Nephron progenitor cell (in vitro differentiated cells): ENCODE results near the gene ARHGAP31.

Experiments
- DNase-seq: peaks from one replicate; pipeline ENCODE4 v3.0.0; 2021
- H3K27ac Mint-ChIP-seq: 2 replicates; pipeline ENCODE4 v1.8.0; 2021; ENCODE audit warnings: mild to moderate bottlenecking, moderate library complexity, mixed read lengths
- H3K27me3 Mint-ChIP-seq: 2 replicates; pipeline ENCODE4 v1.8.0; 2021; ENCODE audit warnings: mild to moderate bottlenecking, low read depth, mixed read lengths; ENCODE audit not compliant: poor library complexity
- H3K36me3 Mint-ChIP-seq: 2 replicates; pipeline ENCODE4 v1.8.0; 2021; ENCODE audit warnings: low read depth, mixed read lengths
- H3K4me1 Mint-ChIP-seq: 2 replicates; pipeline ENCODE4 v1.8.0; 2021; ENCODE audit warnings: mixed read lengths
- H3K4me3 Mint-ChIP-seq: 2 replicates; pipeline ENCODE4 v1.8.0; 2021; ENCODE audit warnings: mild to moderate bottlenecking, moderate library complexity, mixed read lengths
- H3K9me3 Mint-ChIP-seq: 2 replicates; pipeline ENCODE4 v1.8.0; 2021; ENCODE audit warnings: mild to moderate bottlenecking, moderate library complexity, mixed read lengths
- CTCF ChIP-seq: fragments of 200-600 bp; sonication (generic); IDR thresholded peaks from 2 replicates; pipeline ENCODE4 v1.5.0; 2021; ENCODE audit warnings: antibody characterized with exemption

ARHGAP31 gene

GRCh38 chr3:119436977-119437376 lies 142.8 kb downstream of the ARHGAP31 start:
- Mint-ChIP-seq H3K4me3 (no peak overlapping the region), H3K9me3 (peaks cover 5% of the 10 kb centered on the region), H3K36me3 (peaks cover 93% of the 10 kb centered on the region), H3K4me1 (no peaks in the 10 kb centered on the region), H3K27ac (peak overlapping the region; percentile 20), H3K27me3 (no peaks in the 10 kb centered on the region)
- no peak for DNase-seq
- no peak for TF ChIP-seq CTCF

- no peak overlapping the region for H3K4me3 Mint-ChIP-seq
- DNase-seq: no peak
- no peaks in the 10 kb centered on the region for H3K27me3 Mint-ChIP-seq
- peaks cover 93% of the 10 kb centered on the region for H3K36me3 Mint-ChIP-seq
- no peak overlapping the region for H3K27ac Mint-ChIP-seq
- H3K4me1 Mint-ChIP-seq: no peaks in the 10 kb centered on the region
- no peak for TF ChIP-seq CTCF
- peaks cover 10% of the 10 kb centered on the region for H3K9me3 Mint-ChIP-seq
Observed at GRCh38 chr3:119437691-119438258, 143.6 kb downstream of the ARHGAP31 start.

GRCh38 chr3:119443179-119443578 lies 149.0 kb downstream of the ARHGAP31 start:
- Mint-ChIP-seq H3K27me3 (no peaks in the 10 kb centered on the region), H3K4me1 (no peaks in the 10 kb centered on the region)
- no peak for DNase-seq

GRCh38 chr3:119444590-119444989 lies 150.4 kb downstream of the ARHGAP31 start:
- DNase-seq: no peak
- TF ChIP-seq CTCF: no peak
- peaks cover 10% of the 10 kb centered on the region for H3K9me3 Mint-ChIP-seq
- no peak overlapping the region for H3K27ac Mint-ChIP-seq
- H3K27me3 Mint-ChIP-seq: no peaks in the 10 kb centered on the region
- H3K4me1 Mint-ChIP-seq: no peaks in the 10 kb centered on the region
- peaks cover 81% of the 10 kb centered on the region for H3K36me3 Mint-ChIP-seq
- H3K4me3 Mint-ChIP-seq: no peak overlapping the region

More at GRCh38 chr3:119443179-119443578, 149.0 kb downstream of the ARHGAP31 start:
- no peak for TF ChIP-seq CTCF
- Mint-ChIP-seq H3K4me3 (no peak overlapping the region), H3K36me3 (peaks cover 88% of the 10 kb centered on the region), H3K9me3 (peaks cover 10% of the 10 kb centered on the region), H3K27ac (no peak overlapping the region)

GRCh38 chr3:119453822-119454221 lies 159.6 kb downstream of the ARHGAP31 start:
- TF ChIP-seq CTCF: no peak
- no peak overlapping the region for H3K4me3 Mint-ChIP-seq
- H3K4me1 Mint-ChIP-seq: no peaks in the 10 kb centered on the region
- peak overlapping the region; percentile 13 for H3K27ac Mint-ChIP-seq
- H3K27me3 Mint-ChIP-seq: no peaks in the 10 kb centered on the region
- DNase-seq: no peak
- no peaks in the 10 kb centered on the region for H3K9me3 Mint-ChIP-seq
- peaks cover 68% of the 10 kb centered on the region for H3K36me3 Mint-ChIP-seq

- H3K27me3 Mint-ChIP-seq: no peaks in the 10 kb centered on the region
- H3K4me1 Mint-ChIP-seq: peaks cover 12% of the 10 kb centered on the region
- peaks cover 77% of the 10 kb centered on the region for H3K36me3 Mint-ChIP-seq
- H3K9me3 Mint-ChIP-seq: no peaks in the 10 kb centered on the region
- no peak for TF ChIP-seq CTCF
- H3K4me3 Mint-ChIP-seq: no peak overlapping the region
- DNase-seq: no peak
- no peak overlapping the region for H3K27ac Mint-ChIP-seq
Observed at GRCh38 chr3:119456469-119456868, 162.3 kb downstream of the ARHGAP31 start.
